ENCODE results near the gene SRA1.
"Not testable (repeated sequence)": the region's sequence is repeated elsewhere in the genome, so short reads cannot be mapped to it uniquely, and the experiment has no call there.

The SRA1 gene

GRCh38 chr5:140603446-140603698 lies 46.1 kb upstream of the SRA1 start:
- not testable (repeated sequence) for H3K9ac ChIP-seq (ENCODE audit: low read length); H3K4ac ChIP-seq (ENCODE audit: low read depth in 1 of 2, low read length in 2 of 2); H2AK5ac ChIP-seq (ENCODE audit: low read length, severe bottlenecking); H2BK5ac ChIP-seq (ENCODE audit: low read depth, low read length, poor library complexity, severe bottlenecking); H3K4me3 ChIP-seq (ENCODE audit: insufficient read depth in 1 of 2, low read depth in 1 of 2, low read length in 2 of 2); H2BK15ac ChIP-seq (ENCODE audit: low read depth, poor library complexity, severe bottlenecking); H2BK120ac ChIP-seq (ENCODE audit: low read depth, low read length); H3K14ac ChIP-seq (ENCODE audit: low read length in 2 of 2); H3K27ac ChIP-seq (ENCODE audit: low read length, poor library complexity, severe bottlenecking); H2AFZ ChIP-seq (ENCODE audit: low read depth, low read length); H4K91ac ChIP-seq (ENCODE audit: low read length); H3K27me3 ChIP-seq (ENCODE audit: control insufficient read depth in 1 of 2, insufficient read depth in 1 of 2, low read length in 2 of 2); H2BK12ac ChIP-seq (ENCODE audit: low read length in 2 of 2); H3K9me3 ChIP-seq (ENCODE audit: control insufficient read depth, low read length); H3K79me1 ChIP-seq (replicated peaks; ENCODE audit: low read length, poor library complexity, severe bottlenecking); H3K23ac ChIP-seq (ENCODE audit: low read length in 2 of 2); DNase-seq; H3K4me1 ChIP-seq (ENCODE audit: control insufficient read depth, insufficient read depth, low read depth, low read length); H3K36me3 ChIP-seq (ENCODE audit: control insufficient read depth in 1 of 2, insufficient read depth in 2 of 2, low read depth in 1 of 2, low read length in 2 of 2); H3K4me2 ChIP-seq (ENCODE audit: low read length, poor library complexity, severe bottlenecking); H3K18ac ChIP-seq (ENCODE audit: low read depth in 1 of 2, low read length in 2 of 2); H4K8ac ChIP-seq (ENCODE audit: low read length)
- WGBS, result 94% methylated on average over 4 of the region's 4 CpGs

GRCh38 chr5:140602147-140602546 lies 44.9 kb upstream of the SRA1 start:
- no peaks in the 10 kb centered on the region for H3K79me1 ChIP-seq (replicated peaks; ENCODE audit: low read length, poor library complexity, severe bottlenecking)
- H2BK5ac ChIP-seq (ENCODE audit: low read depth, low read length, poor library complexity, severe bottlenecking), result no peak overlapping the region
- H2AK5ac ChIP-seq (ENCODE audit: low read length, severe bottlenecking), result no peak overlapping the region
- H3K18ac ChIP-seq (ENCODE audit: low read depth in 1 of 2, low read length in 2 of 2), result no peak overlapping the region
- no peak overlapping the region for H2AFZ ChIP-seq (ENCODE audit: low read depth, low read length)
- no peak overlapping the region for H3K14ac ChIP-seq (ENCODE audit: low read length in 2 of 2)
- no peaks in the 10 kb centered on the region for H3K9me3 ChIP-seq (ENCODE audit: control insufficient read depth, low read length)
- no peak overlapping the region for H4K8ac ChIP-seq (ENCODE audit: low read length)
- H3K27ac ChIP-seq (ENCODE audit: low read length, poor library complexity, severe bottlenecking), result no peak overlapping the region
- no peak overlapping the region for H2BK120ac ChIP-seq (ENCODE audit: low read depth, low read length)
- no peak overlapping the region for H3K9ac ChIP-seq (ENCODE audit: low read length)
- no peak overlapping the region for H4K91ac ChIP-seq (ENCODE audit: low read length)
- WGBS, result 71% methylated on average over 2 of the region's 4 CpGs
- no peaks in the 10 kb centered on the region for H3K27me3 ChIP-seq (ENCODE audit: control insufficient read depth in 1 of 2, insufficient read depth in 1 of 2, low read length in 2 of 2)
- H3K4me2 ChIP-seq (ENCODE audit: low read length, poor library complexity, severe bottlenecking), result no peak overlapping the region
- no peak overlapping the region for H3K4me3 ChIP-seq (ENCODE audit: insufficient read depth in 1 of 2, low read depth in 1 of 2, low read length in 2 of 2)
- no peak overlapping the region for H3K4ac ChIP-seq (ENCODE audit: low read depth in 1 of 2, low read length in 2 of 2)
- no peak overlapping the region for H2BK12ac ChIP-seq (ENCODE audit: low read length in 2 of 2)
- H3K36me3 ChIP-seq (ENCODE audit: control insufficient read depth in 1 of 2, insufficient read depth in 2 of 2, low read depth in 1 of 2, low read length in 2 of 2), result no peaks in the 10 kb centered on the region
- no peak overlapping the region for H2BK15ac ChIP-seq (ENCODE audit: low read depth, poor library complexity, severe bottlenecking)
- H3K4me1 ChIP-seq (ENCODE audit: control insufficient read depth, insufficient read depth, low read depth, low read length), result no peaks in the 10 kb centered on the region
- no peak for DNase-seq
- H3K23ac ChIP-seq (ENCODE audit: low read length in 2 of 2), result no peak overlapping the region

GRCh38 chr5:140600096-140600495 lies 42.8 kb upstream of the SRA1 start:
- Histone ChIP-seq H4K91ac (ENCODE audit: low read length) (no peak overlapping the region), H3K4me2 (ENCODE audit: low read length, poor library complexity, severe bottlenecking) (no peak overlapping the region), H3K4me3 (ENCODE audit: insufficient read depth in 1 of 2, low read depth in 1 of 2, low read length in 2 of 2) (no peak overlapping the region), H2AFZ (ENCODE audit: low read depth, low read length) (no peak overlapping the region), H2BK15ac (ENCODE audit: low read depth, poor library complexity, severe bottlenecking) (no peak overlapping the region), H2AK5ac (ENCODE audit: low read length, severe bottlenecking) (no peak overlapping the region), H3K4me1 (ENCODE audit: control insufficient read depth, insufficient read depth, low read depth, low read length) (no peaks in the 10 kb centered on the region), H3K4ac (ENCODE audit: low read depth in 1 of 2, low read length in 2 of 2) (no peak overlapping the region), H2BK5ac (ENCODE audit: low read depth, low read length, poor library complexity, severe bottlenecking) (no peak overlapping the region), H2BK12ac (ENCODE audit: low read length in 2 of 2) (no peak overlapping the region), H3K27me3 (ENCODE audit: control insufficient read depth in 1 of 2, insufficient read depth in 1 of 2, low read length in 2 of 2) (peaks cover 0 to 13% of the 10 kb centered on the region in 2 experiments), H3K18ac (ENCODE audit: low read depth in 1 of 2, low read length in 2 of 2) (no peak overlapping the region), H3K79me1 (replicated peaks; ENCODE audit: low read length, poor library complexity, severe bottlenecking) (no peaks in the 10 kb centered on the region), H4K8ac (ENCODE audit: low read length) (no peak overlapping the region), H3K9me3 (ENCODE audit: control insufficient read depth, low read length) (no peaks in the 10 kb centered on the region), H3K23ac (ENCODE audit: low read length in 2 of 2) (no peak overlapping the region), H3K9ac (ENCODE audit: low read length) (no peak overlapping the region), H3K36me3 (ENCODE audit: control insufficient read depth in 1 of 2, insufficient read depth in 2 of 2, low read depth in 1 of 2, low read length in 2 of 2) (no peaks in the 10 kb centered on the region), H3K14ac (ENCODE audit: low read length in 2 of 2) (no peak overlapping the region), H3K27ac (ENCODE audit: low read length, poor library complexity, severe bottlenecking) (no peak overlapping the region), H2BK120ac (ENCODE audit: low read depth, low read length) (no peak overlapping the region)
- DNase-seq, result no peak

GRCh38 chr5:140598836-140599235 lies 41.6 kb upstream of the SRA1 start:
- Histone ChIP-seq H3K27me3 (ENCODE audit: control insufficient read depth in 1 of 2, insufficient read depth in 1 of 2, low read length in 2 of 2) (peaks cover 0 to 13% of the 10 kb centered on the region in 2 experiments), H3K14ac (ENCODE audit: low read length in 2 of 2) (no peak overlapping the region), H3K4me2 (ENCODE audit: low read length, poor library complexity, severe bottlenecking) (no peak overlapping the region), H3K4me1 (ENCODE audit: control insufficient read depth, insufficient read depth, low read depth, low read length) (no peaks in the 10 kb centered on the region), H3K9me3 (ENCODE audit: control insufficient read depth, low read length) (no peaks in the 10 kb centered on the region), H4K91ac (ENCODE audit: low read length) (no peak overlapping the region), H3K4me3 (ENCODE audit: insufficient read depth in 1 of 2, low read depth in 1 of 2, low read length in 2 of 2) (no peak overlapping the region), H2BK12ac (ENCODE audit: low read length in 2 of 2) (no peak overlapping the region), H2AFZ (ENCODE audit: low read depth, low read length) (no peak overlapping the region), H3K4ac (ENCODE audit: low read depth in 1 of 2, low read length in 2 of 2) (no peak overlapping the region), H3K18ac (ENCODE audit: low read depth in 1 of 2, low read length in 2 of 2) (no peak overlapping the region), H4K8ac (ENCODE audit: low read length) (no peak overlapping the region), H3K27ac (ENCODE audit: low read length, poor library complexity, severe bottlenecking) (no peak overlapping the region), H3K23ac (ENCODE audit: low read length in 2 of 2) (no peak overlapping the region), H3K36me3 (ENCODE audit: control insufficient read depth in 1 of 2, insufficient read depth in 2 of 2, low read depth in 1 of 2, low read length in 2 of 2) (no peaks in the 10 kb centered on the region), H2BK120ac (ENCODE audit: low read depth, low read length) (no peak overlapping the region), H2BK5ac (ENCODE audit: low read depth, low read length, poor library complexity, severe bottlenecking) (no peak overlapping the region), H3K9ac (ENCODE audit: low read length) (no peak overlapping the region), H3K79me1 (replicated peaks; ENCODE audit: low read length, poor library complexity, severe bottlenecking) (no peaks in the 10 kb centered on the region), H2AK5ac (ENCODE audit: low read length, severe bottlenecking) (no peak overlapping the region), H2BK15ac (ENCODE audit: low read depth, poor library complexity, severe bottlenecking) (no peak overlapping the region)
- no peak for DNase-seq
- 75% methylated on average over 2 of the region's 2 CpGs for WGBS
